ENCODE results near the gene EXTL2.

DNA sequence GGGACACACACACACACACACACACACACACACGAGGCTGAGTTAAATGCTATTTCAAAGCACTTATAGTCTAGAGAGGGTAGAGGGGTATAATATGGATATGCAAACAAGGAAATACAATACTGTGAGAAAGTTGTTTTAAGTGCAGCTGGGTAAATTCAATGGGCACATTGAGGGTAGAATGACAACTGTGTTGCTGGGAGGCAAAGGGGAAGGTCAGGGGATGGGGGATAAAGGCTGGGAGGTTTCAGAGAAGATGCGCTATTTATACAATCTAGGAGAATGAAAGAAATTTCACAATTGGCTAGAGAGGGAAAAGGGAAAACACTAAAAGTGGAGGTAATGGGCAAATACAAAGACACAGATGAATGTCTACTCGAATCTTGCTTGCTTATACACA lies 19.4 kb downstream of the EXTL2 start:
- TF ChIP-seq POLR2AphosphoS5 (IDR thresholded peaks at IDR 0.05; ENCODE audit: borderline replicate concordance, low read depth, low read length) (no peak), EZH2 (IDR thresholded peaks at IDR 0.05) (no peak), FOXP2 (optimal IDR thresholded peaks at IDR 0.05; ENCODE audit: control extremely low read depth, extremely low read length, insufficient read depth) (no peak)
